BLaER1 (cell line): Measurements from ENCODE around the gene PDCD10.

Experiments used
- H3K27ac ChIP-seq: shearing (Covaris generic); formaldehyde crosslinking; 2 replicates; pipeline ENCODE4 v1.8.1; 2022
- H3K27me3 ChIP-seq: shearing (Covaris generic); formaldehyde crosslinking; 2 replicates; pipeline ENCODE4 v1.8.1; 2022
- H3K36me3 ChIP-seq: shearing (Covaris generic); formaldehyde crosslinking; 2 replicates; pipeline ENCODE4 v1.8.1; 2022
- H3K4me1 ChIP-seq: shearing (Covaris generic); formaldehyde crosslinking; 2 replicates; pipeline ENCODE4 v1.8.1; 2022
- H3K4me2 ChIP-seq: shearing (Covaris generic); formaldehyde crosslinking; 2 replicates; pipeline ENCODE4 v1.8.1; 2022
- H3K4me3 ChIP-seq: shearing (Covaris generic); formaldehyde crosslinking; 2 replicates; pipeline ENCODE4 v1.8.1; 2022
- H3K9ac ChIP-seq: shearing (Covaris generic); formaldehyde crosslinking; 2 replicates; pipeline ENCODE4 v1.8.1; 2022
- H3K9me3 ChIP-seq: shearing (Covaris generic); formaldehyde crosslinking; 2 replicates; pipeline ENCODE4 v1.8.1; 2022
- H4K20me1 ChIP-seq: shearing (Covaris generic); formaldehyde crosslinking; 2 replicates; pipeline ENCODE4 v1.8.1; 2022
- Cebpa-rat ChIP-seq: shearing (Covaris generic); IDR thresholded peaks from 2 replicates; pipeline ENCODE4 v1.8.1; 2022

PDCD10 gene

GRCh38 chr3:167657684-167658225, 76.9 kb downstream of the PDCD10 start:
- no peaks in the 10 kb centered on the region; the same call in 1 of the 2 replicates for H3K9me3 ChIP-seq
- no peaks in the 10 kb centered on the region for H3K36me3 ChIP-seq
- H3K27me3 ChIP-seq: no peaks in the 10 kb centered on the region
- no peak overlapping the region for H3K27ac ChIP-seq
- no peak overlapping the region for H3K9ac ChIP-seq
- H4K20me1 ChIP-seq: no peaks in the 10 kb centered on the region
- no peak overlapping the region for H3K4me2 ChIP-seq
- no peak for TF ChIP-seq Cebpa-rat
- no peak overlapping the region for H3K4me3 ChIP-seq
- peaks cover 10% of the 10 kb centered on the region for H3K4me1 ChIP-seq

GRCh38 chr3:167656821-167657220, 77.9 kb downstream of the PDCD10 start:
- Histone ChIP-seq H3K9me3 (no peaks in the 10 kb centered on the region; the same call in 1 of the 2 replicates), H3K9ac (no peak overlapping the region), H3K4me2 (no peak overlapping the region), H4K20me1 (no peaks in the 10 kb centered on the region), H3K36me3 (no peaks in the 10 kb centered on the region), H3K4me3 (no peak overlapping the region), H3K27me3 (no peaks in the 10 kb centered on the region), H3K27ac (no peak overlapping the region), H3K4me1 (peaks cover 10% of the 10 kb centered on the region)
- no peak for TF ChIP-seq Cebpa-rat

GRCh38 chr3:167653760-167654159, 80.9 kb downstream of the PDCD10 start, which contains the start of gene WDR49:
Gene WDR49, minus strand, starts transcription at chr3:167653942. Its CDS starts 517 bp downstream, at chr3:167653425.
- Histone ChIP-seq H3K4me3 (no peak within 1 kb of the TSS), H3K36me3 (no peaks in the 10 kb centered on the region), H3K27ac (no peak within 1 kb of the TSS), H3K4me2 (peak within 1 kb of the TSS; percentile 29; the same call in 1 of the 2 replicates), H3K9me3 (no peaks in the 10 kb centered on the region; the same call in 1 of the 2 replicates), H4K20me1 (no peaks in the 10 kb centered on the region), H3K27me3 (no peaks in the 10 kb centered on the region), H3K4me1 (peaks cover 10% of the 10 kb centered on the region), H3K9ac (no peak within 1 kb of the TSS)
- TF ChIP-seq Cebpa-rat: no peak

GRCh38 chr3:167653155-167653554, 81.5 kb downstream of the PDCD10 start:
- Histone ChIP-seq H3K4me3 (no peak overlapping the region), H3K9ac (no peak overlapping the region), H3K27ac (no peak overlapping the region), H3K36me3 (no peaks in the 10 kb centered on the region), H3K4me1 (peaks cover 10% of the 10 kb centered on the region), H4K20me1 (no peaks in the 10 kb centered on the region), H3K9me3 (no peaks in the 10 kb centered on the region; the same call in 1 of the 2 replicates), H3K27me3 (no peaks in the 10 kb centered on the region), H3K4me2 (peak overlapping the region; percentile 29; the same call in 1 of the 2 replicates)
- no peak for TF ChIP-seq Cebpa-rat

GRCh38 chr3:167651826-167652225, 82.9 kb downstream of the PDCD10 start:
- H3K4me1 ChIP-seq: peaks cover 10% of the 10 kb centered on the region
- no peak for TF ChIP-seq Cebpa-rat
- no peaks in the 10 kb centered on the region; the same call in 1 of the 2 replicates for H3K9me3 ChIP-seq
- no peaks in the 10 kb centered on the region for H3K36me3 ChIP-seq
- no peak overlapping the region for H3K27ac ChIP-seq
- H3K27me3 ChIP-seq: no peaks in the 10 kb centered on the region
- no peak overlapping the region for H3K4me3 ChIP-seq
- H3K4me2 ChIP-seq: no peak overlapping the region
- no peak overlapping the region for H3K9ac ChIP-seq
- H4K20me1 ChIP-seq: no peaks in the 10 kb centered on the region

- no peak overlapping the region for H3K27ac ChIP-seq
- peaks cover under 1% of the 10 kb centered on the region; the same call in 1 of the 2 replicates for H3K9me3 ChIP-seq
- no peaks in the 10 kb centered on the region for H3K27me3 ChIP-seq
- H3K4me1 ChIP-seq: peaks cover 10% of the 10 kb centered on the region
- no peak overlapping the region for H3K9ac ChIP-seq
- no peaks in the 10 kb centered on the region for H4K20me1 ChIP-seq
- no peak for TF ChIP-seq Cebpa-rat
- no peak overlapping the region for H3K4me3 ChIP-seq
- H3K36me3 ChIP-seq: no peaks in the 10 kb centered on the region
- no peak overlapping the region for H3K4me2 ChIP-seq
Measured at GRCh38 chr3:167650459-167650858, 84.2 kb downstream of the PDCD10 start.

- Histone ChIP-seq H3K4me2 (no peak overlapping the region), H4K20me1 (no peaks in the 10 kb centered on the region), H3K9ac (no peak overlapping the region), H3K4me3 (no peak overlapping the region), H3K27me3 (no peaks in the 10 kb centered on the region), H3K27ac (no peak overlapping the region), H3K9me3 (peaks cover 6% of the 10 kb centered on the region; the same call in 1 of the 2 replicates), H3K36me3 (no peaks in the 10 kb centered on the region), H3K4me1 (peaks cover 10% of the 10 kb centered on the region)
- no peak for TF ChIP-seq Cebpa-rat
Measured at GRCh38 chr3:167649746-167650145, 84.9 kb downstream of the PDCD10 start.

GRCh38 chr3:167644611-167645010, 90.1 kb downstream of the PDCD10 start:
- Histone ChIP-seq H3K27ac (no peak overlapping the region), H3K4me1 (no peaks in the 10 kb centered on the region), H3K4me2 (no peak overlapping the region), H4K20me1 (no peaks in the 10 kb centered on the region), H3K4me3 (no peak overlapping the region), H3K27me3 (no peaks in the 10 kb centered on the region), H3K9ac (no peak overlapping the region), H3K36me3 (no peaks in the 10 kb centered on the region), H3K9me3 (peaks cover 6% of the 10 kb centered on the region; the same call in 1 of the 2 replicates)
- no peak for TF ChIP-seq Cebpa-rat
